ENCODE results near the gene ARHGAP15.

DNA sequence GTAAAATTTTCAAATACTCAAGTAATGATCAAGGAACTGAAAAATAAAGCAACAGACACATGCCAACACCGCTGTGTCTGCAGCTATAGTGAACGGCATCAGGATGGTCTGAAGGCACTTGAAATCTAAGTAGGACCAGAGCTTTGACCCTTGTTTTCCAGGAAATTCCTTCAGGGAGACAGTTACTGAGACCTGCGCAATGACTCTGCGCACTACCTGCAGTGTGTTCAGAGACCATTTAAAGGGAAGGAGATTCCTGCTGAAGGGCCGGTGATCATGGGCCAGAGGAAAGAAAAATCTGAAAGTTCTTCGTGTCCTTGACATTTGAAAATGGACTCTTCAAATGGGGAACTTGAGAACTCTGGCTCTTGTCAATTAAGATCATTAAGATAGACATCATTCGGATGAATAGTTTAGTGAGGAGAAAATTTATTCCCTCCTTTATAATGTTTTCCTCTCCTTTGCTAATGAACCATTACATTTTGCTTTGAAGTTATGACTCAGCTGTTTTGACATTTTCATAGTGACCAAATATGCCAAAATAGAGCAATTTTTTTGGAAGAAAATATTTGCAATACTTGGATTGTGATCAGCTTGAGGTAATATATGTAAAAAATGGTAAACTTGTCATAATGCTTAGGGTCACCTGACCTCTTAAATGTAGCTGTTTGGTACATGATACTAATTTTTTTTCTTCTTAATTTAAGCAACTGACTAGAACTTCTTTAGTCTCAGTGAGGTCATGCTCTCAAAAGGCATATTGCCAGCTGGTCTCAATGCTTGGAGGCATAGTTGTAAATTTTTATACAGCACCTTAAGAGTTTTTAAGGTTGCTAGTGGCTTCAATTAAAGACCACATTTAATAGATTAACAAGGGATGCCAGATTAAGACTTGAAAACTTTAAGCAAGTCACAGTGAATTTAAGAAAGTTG is 329.3 kb downstream of the ARHGAP15 start:
- TF ChIP-seq, protein P1, sequence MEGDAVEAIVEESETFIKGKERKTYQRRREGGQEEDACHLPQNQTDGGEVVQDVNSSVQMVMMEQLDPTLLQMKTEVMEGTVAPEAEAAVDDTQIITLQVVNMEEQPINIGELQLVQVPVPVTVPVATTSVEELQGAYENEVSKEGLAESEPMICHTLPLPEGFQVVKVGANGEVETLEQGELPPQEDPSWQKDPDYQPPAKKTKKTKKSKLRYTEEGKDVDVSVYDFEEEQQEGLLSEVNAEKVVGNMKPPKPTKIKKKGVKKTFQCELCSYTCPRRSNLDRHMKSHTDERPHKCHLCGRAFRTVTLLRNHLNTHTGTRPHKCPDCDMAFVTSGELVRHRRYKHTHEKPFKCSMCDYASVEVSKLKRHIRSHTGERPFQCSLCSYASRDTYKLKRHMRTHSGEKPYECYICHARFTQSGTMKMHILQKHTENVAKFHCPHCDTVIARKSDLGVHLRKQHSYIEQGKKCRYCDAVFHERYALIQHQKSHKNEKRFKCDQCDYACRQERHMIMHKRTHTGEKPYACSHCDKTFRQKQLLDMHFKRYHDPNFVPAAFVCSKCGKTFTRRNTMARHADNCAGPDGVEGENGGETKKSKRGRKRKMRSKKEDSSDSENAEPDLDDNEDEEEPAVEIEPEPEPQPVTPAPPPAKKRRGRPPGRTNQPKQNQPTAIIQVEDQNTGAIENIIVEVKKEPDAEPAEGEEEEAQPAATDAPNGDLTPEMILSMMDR (IDR thresholded peaks at IDR 0.05; ENCODE audit: insufficient read depth, low read length, poor library complexity, severe bottlenecking): no peak
- no peak for TF ChIP-seq EZH2phosphoT487 (conservative IDR thresholded peaks at IDR 0.05; ENCODE audit: low read length)

Measured in SU-DHL-6 (cell line).